T-cell (primary cell): ENCODE results near the gene BMP4. TPM values are rescaled to one million over a fixed set of nuclear protein-coding genes. Genes with fewer than 3 reads are reported as not detected.

Source experiments
- ATAC-seq, 4 experiments: fragments of 200-7000 bp in 3 of 4; fragments of 150-1000 bp in 1 of 4; cut with Tn5 transposase; replicated peaks in 1 of 4; 1 replicate in 3 of 4; 2 replicates in 1 of 4; pipeline ENCODE4 v1.10.0; 2021; ENCODE audit warnings: moderate library complexity in 3 of 4, mild to moderate bottlenecking in 2 of 4, moderate number of reproducible peaks in 1 of 4
- CTCF ChIA-PET, 2 donors: fragments of 300-600 bp; sonication (Branson Sonifier 250); formaldehyde crosslinking; loops; one replicate each; lab custom pipeline; 2022; ENCODE audit warnings: antibody characterized with exemption in 2 of 2; lab: Charles Lee
- POLR2A ChIA-PET, 2 donors: fragments of 300-600 bp; sonication (Branson Sonifier 250); formaldehyde crosslinking; loops; one replicate each; lab custom pipeline; 2022; ENCODE audit warnings: antibody characterized with exemption in 2 of 2; lab: Charles Lee
- DNase-seq, 35 experiments: peaks; one replicate each; pipeline versions ENCODE4 v3.0.0 to v3.0.0-alpha.2; 2013 to 2023
- H3K27ac ChIP-seq: one replicate; pipeline ENCODE4 v1.5.1; 2013; ENCODE audit warnings: low read length
- H3K27me3 ChIP-seq, 2 experiments: replicated peaks in 1 of 2; 1 replicate in 1 of 2; 2 replicates in 1 of 2; pipeline versions ENCODE4 v1.6.1 to v1.7.0; 2013; ENCODE audit warnings: low read length in 1 of 2, mixed read lengths in 1 of 2; ENCODE audit not compliant: control insufficient read depth in 2 of 2, insufficient read depth in 2 of 2; ENCODE audit errors: extremely low read depth in 1 of 2
- H3K36me3 ChIP-seq, 2 donors: 1 replicate in 1 of 2; 2 replicates in 1 of 2; pipeline versions ENCODE4 v1.6.1 to v1.7.0; 2013; ENCODE audit warnings: low read length in 1 of 2; ENCODE audit not compliant: control insufficient read depth in 2 of 2, insufficient read depth in 1 of 2; ENCODE audit errors: extremely low read depth in 1 of 2
- H3K4me1 ChIP-seq, 2 experiments: 1 replicate in 1 of 2; 2 replicates in 1 of 2; pipeline versions ENCODE4 v1.6.1 to v1.7.0; 2013; ENCODE audit warnings: low read length in 2 of 2, mixed read lengths in 1 of 2; ENCODE audit not compliant: insufficient read depth in 2 of 2, control insufficient read depth in 1 of 2; ENCODE audit errors: extremely low read depth in 1 of 2
- H3K4me3 ChIP-seq, 2 donors: 1 replicate in 1 of 2; 2 replicates in 1 of 2; pipeline versions ENCODE4 v1.5.1 to v1.7.0; 2013; ENCODE audit warnings: mild to moderate bottlenecking in 2 of 2, low read length in 1 of 2, moderate library complexity in 1 of 2; ENCODE audit not compliant: control insufficient read depth in 1 of 2; ENCODE audit errors: extremely low read depth in 1 of 2
- H3K9me3 ChIP-seq: 2 replicates; pipeline ENCODE4 v1.7.0; 2013
- H3K27ac Mint-ChIP-seq, 2 donors: one replicate each; pipeline ENCODE4 v1.8.0; 2020 to 2021; ENCODE audit warnings: mild to moderate bottlenecking in 2 of 2, mixed read lengths in 2 of 2
- H3K27me3 Mint-ChIP-seq, 2 donors: one replicate each; pipeline ENCODE4 v1.8.0; 2021 to 2022; ENCODE audit warnings: mixed read lengths in 2 of 2
- H3K36me3 Mint-ChIP-seq: one replicate; pipeline ENCODE4 v1.8.0; 2021; ENCODE audit warnings: mixed read lengths
- H3K4me1 Mint-ChIP-seq, 3 donors: one replicate each; pipeline ENCODE4 v1.8.0; 2020 to 2022; ENCODE audit warnings: mixed read lengths in 3 of 3, mild to moderate bottlenecking in 1 of 3
- H3K4me3 Mint-ChIP-seq, 3 donors: one replicate each; pipeline ENCODE4 v1.8.0; 2020 to 2022; ENCODE audit warnings: mild to moderate bottlenecking in 3 of 3, mixed read lengths in 3 of 3, moderate library complexity in 3 of 3
- H3K9me3 Mint-ChIP-seq, 3 donors: one replicate each; pipeline ENCODE4 v1.8.0; 2020 to 2022; ENCODE audit warnings: mixed read lengths in 3 of 3
- WGBS: methylation state at CpG from one replicate; pipeline ENCODE4 v1.1.5; 2013; ENCODE audit warnings: missing lambda C conversion rate; ENCODE audit not compliant: insufficient coverage; 5-methylcytosine and 5-hydroxymethylcytosine counted together
- total RNA-seq, 35 experiments: library from RNA in 6 of 35; stranded (reverse) in 6 of 35; fragments of 120-200 nt in 1 of 35; gene quantifications; one replicate each; pipeline versions ENCODE4 v1.2.1 to v1.2.4 and lab custom pipeline; 2013 to 2026

BMP4 gene
- total RNA-seq, 5 donors from 2014 or later (not counting 1 experiment from before 2014, with no cell fraction given) = 0.21 to 1.1 (median 0.61) TPM; not detected in 1

GRCh38 chr14:53927171-53927570 is 29.5 kb downstream of the BMP4 start:
- ATAC-seq (no peak), DNase-seq (no peak)
- H3K27me3 Mint-ChIP-seq = peaks cover 7 to 22% of the 10 kb centered on the region in 2 donors
- H3K4me1 Mint-ChIP-seq = peaks cover 0 to 2% (median 0%) of the 10 kb centered on the region in 3 donors
- no peaks in the 10 kb centered on the region for H3K36me3 Mint-ChIP-seq
- no peak overlapping the region for H3K4me3 Mint-ChIP-seq
- H3K27me3 ChIP-seq = peaks cover 0 to 3% of the 10 kb centered on the region in 2 experiments
- H3K4me1 ChIP-seq = no peaks in the 10 kb centered on the region
- no peak overlapping the region for H3K4me3 ChIP-seq
- no peak overlapping the region for H3K27ac ChIP-seq
- H3K9me3 Mint-ChIP-seq = no peaks in the 10 kb centered on the region
- ChIA-PET CTCF (no interaction called here), POLR2A (no interaction called here)
- H3K36me3 ChIP-seq = no peaks in the 10 kb centered on the region
- no peak overlapping the region for H3K27ac Mint-ChIP-seq
- 80% methylated on average over 5 of the region's 5 CpGs for WGBS
- H3K9me3 ChIP-seq = no peaks in the 10 kb centered on the region

- H3K4me3 Mint-ChIP-seq = no peak overlapping the region
- POLR2A ChIA-PET = no interaction called here
- CTCF ChIA-PET = interaction anchor here in 1 of 2 donors (0.6 kb wide), 1 partner anchor 508 kb away, joined by 3 read pairs; no protein-coding TSS in a partner anchor
Observed at GRCh38 chr14:53925201-53925766, 31.3 kb downstream of the BMP4 start.

GRCh38 chr14:53924753-53925152 is 31.9 kb downstream of the BMP4 start:
- Histone ChIP-seq H3K27me3 (no peaks in the 10 kb centered on the region), H3K36me3 (no peaks in the 10 kb centered on the region), H3K9me3 (no peaks in the 10 kb centered on the region), H3K27ac (no peak overlapping the region), H3K4me3 (no peak overlapping the region), H3K4me1 (no peaks in the 10 kb centered on the region)
- H3K4me3 Mint-ChIP-seq = no peak overlapping the region
- H3K27me3 Mint-ChIP-seq = peaks cover 8 to 29% of the 10 kb centered on the region in 2 donors
- ATAC-seq (no peak), DNase-seq (no peak)
- no CpG with 5 or more reads among the region's 4 CpGs for WGBS
- POLR2A ChIA-PET = no interaction called here
- H3K36me3 Mint-ChIP-seq = no peaks in the 10 kb centered on the region
- no peaks in the 10 kb centered on the region for H3K9me3 Mint-ChIP-seq
- CTCF ChIA-PET = no interaction called here
- no peak overlapping the region for H3K27ac Mint-ChIP-seq
- peaks cover 0 to 2% (median 0%) of the 10 kb centered on the region in 3 donors for H3K4me1 Mint-ChIP-seq

More at GRCh38 chr14:53925201-53925766, 31.3 kb downstream of the BMP4 start:
- Histone ChIP-seq H3K9me3 (no peaks in the 10 kb centered on the region), H3K27me3 (peaks cover 0 to 3% of the 10 kb centered on the region in 2 experiments), H3K4me1 (no peaks in the 10 kb centered on the region), H3K36me3 (no peaks in the 10 kb centered on the region), H3K27ac (no peak overlapping the region), H3K4me3 (no peak overlapping the region)
- ATAC-seq = no peak
- Mint-ChIP-seq H3K4me1 (peaks cover 0 to 2% (median 0%) of the 10 kb centered on the region in 3 donors), H3K27ac (no peak overlapping the region), H3K36me3 (no peaks in the 10 kb centered on the region), H3K27me3 (peaks cover 8 to 29% of the 10 kb centered on the region in 2 donors), H3K9me3 (no peaks in the 10 kb centered on the region)
- DNase-seq = no peak
- WGBS = 89% methylated on average over 5 of the region's 6 CpGs

DNA sequence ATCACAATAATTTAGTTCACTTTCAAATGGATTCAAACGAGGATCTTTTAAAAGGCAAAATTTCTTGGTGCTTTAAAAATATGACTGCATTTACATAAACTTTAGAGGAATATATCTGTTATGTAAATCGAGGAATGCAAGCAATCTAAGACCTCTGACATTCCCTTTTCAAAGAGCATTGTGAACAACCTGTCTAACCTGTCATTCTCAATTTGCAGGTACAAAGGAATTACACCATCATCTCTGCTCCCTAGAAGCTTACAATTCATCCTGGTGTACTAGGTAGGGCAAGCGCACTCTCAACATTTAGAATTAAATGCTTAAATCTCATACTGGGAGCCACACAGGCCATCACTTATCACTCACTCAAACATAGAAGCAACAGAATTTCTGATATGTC is 35.6 kb downstream of the BMP4 start:
- Histone ChIP-seq H3K36me3 (no peaks in the 10 kb centered on the region), H3K9me3 (no peaks in the 10 kb centered on the region), H3K4me3 (no peak overlapping the region), H3K27ac (no peak overlapping the region), H3K4me1 (no peaks in the 10 kb centered on the region), H3K27me3 (peaks cover 0 to 3% of the 10 kb centered on the region in 2 experiments)
- CTCF ChIA-PET = interaction anchor here in 1 of 2 donors (0.6 kb wide), 1 partner anchor 643 kb away, joined by 4 read pairs; no protein-coding TSS in a partner anchor
- no peaks in the 10 kb centered on the region for H3K36me3 Mint-ChIP-seq
- peaks cover 4 to 27% of the 10 kb centered on the region in 2 donors for H3K27me3 Mint-ChIP-seq
- no peaks in the 10 kb centered on the region for H3K9me3 Mint-ChIP-seq
- no peak for DNase-seq
- WGBS = no CpG with 5 or more reads among the region's 3 CpGs
- POLR2A ChIA-PET = no interaction called here
- peaks cover 0 to 2% (median 0%) of the 10 kb centered on the region in 3 donors for H3K4me1 Mint-ChIP-seq
- ATAC-seq = no peak
- no peak overlapping the region for H3K4me3 Mint-ChIP-seq
- H3K27ac Mint-ChIP-seq = no peak overlapping the region

GRCh38 chr14:53916239-53916638 is 40.4 kb downstream of the BMP4 start:
- no peak overlapping the region for H3K27ac Mint-ChIP-seq
- CTCF ChIA-PET = no interaction called here
- Histone ChIP-seq H3K4me1 (no peaks in the 10 kb centered on the region), H3K4me3 (no peak overlapping the region), H3K27ac (no peak overlapping the region), H3K27me3 (peaks cover 2 to 3% of the 10 kb centered on the region in 2 experiments), H3K9me3 (no peaks in the 10 kb centered on the region), H3K36me3 (no peaks in the 10 kb centered on the region)
- no peak overlapping the region for H3K4me3 Mint-ChIP-seq
- H3K36me3 Mint-ChIP-seq = no peaks in the 10 kb centered on the region
- no peak for DNase-seq
- POLR2A ChIA-PET = no interaction called here
- H3K27me3 Mint-ChIP-seq = peaks cover 0 to 14% of the 10 kb centered on the region in 2 donors
- no CpG with 5 or more reads among the region's 1 CpG for WGBS
- no peak for ATAC-seq
- H3K4me1 Mint-ChIP-seq = no peaks in the 10 kb centered on the region
- H3K9me3 Mint-ChIP-seq = peaks cover 0 to 6% (median 4%) of the 10 kb centered on the region in 3 donors

GRCh38 chr14:53915364-53916014 is 41.1 kb downstream of the BMP4 start:
- no peak overlapping the region for H3K4me3 ChIP-seq
- no peak for DNase-seq
- no peaks in the 10 kb centered on the region for H3K36me3 Mint-ChIP-seq
- H3K27ac Mint-ChIP-seq = no peak overlapping the region
- no peak overlapping the region for H3K4me3 Mint-ChIP-seq
- H3K9me3 ChIP-seq = no peaks in the 10 kb centered on the region
- H3K36me3 ChIP-seq = no peaks in the 10 kb centered on the region
- no peak overlapping the region for H3K27ac ChIP-seq
- no peak for ATAC-seq
- POLR2A ChIA-PET = no interaction called here
- 50% methylated on average over 1 of the region's 4 CpGs for WGBS
- CTCF ChIA-PET = no interaction called here
- H3K27me3 ChIP-seq = peaks cover 2 to 3% of the 10 kb centered on the region in 2 experiments
- no peaks in the 10 kb centered on the region for H3K4me1 ChIP-seq
- no peaks in the 10 kb centered on the region for H3K4me1 Mint-ChIP-seq
- H3K27me3 Mint-ChIP-seq = peaks cover 0 to 14% of the 10 kb centered on the region in 2 donors
- peaks cover 0 to 6% (median 4%) of the 10 kb centered on the region in 3 donors for H3K9me3 Mint-ChIP-seq
